GM12878 (cell line): Measurements from ENCODE around the gene ART4. TPM values are rescaled to one million over a fixed set of nuclear protein-coding genes. Genes with fewer than 3 reads are reported as not detected.

Experiments
- ATAC-seq: fragments of 200-7000 bp; cut with Tn5 transposase; 3 replicates; pipeline ENCODE4 v1.9.1; 2020; ENCODE audit warnings: mild to moderate bottlenecking, moderate library complexity
- BruUV-seq: library from RNA; stranded (reverse); fragments of 400-500 nt; replicated peaks from 2 replicates; lab custom pipeline; 2021; lab: Mats Ljungman, UMichigan
- CTCF ChIA-PET: fragments of 300-600 bp; sonication (Branson Sonifier 250); formaldehyde crosslinking; extraction: SDS; loops from one replicate; lab custom pipeline; 2021; ENCODE audit warnings: inconsistent platforms; lab: Yijun Ruan, JAX
- POLR2A ChIA-PET: fragments of 350-600 bp; formaldehyde crosslinking; extraction: SDS; loops from one replicate; lab custom pipeline; 2021; ENCODE audit warnings: inconsistent platforms; lab: Charles Lee
- RAD21 ChIA-PET: fragments of 300-600 bp; sonication (Branson Sonifier 250); formaldehyde crosslinking; loops from one replicate; lab custom pipeline; 2023; ENCODE audit warnings: antibody characterized with exemption; ENCODE audit not compliant: unreplicated experiment; lab: Charles Lee
- SMC1A ChIA-PET: fragments of 300-600 bp; sonication (Branson Sonifier 250); formaldehyde crosslinking; loops from one replicate; lab custom pipeline; 2023; ENCODE audit not compliant: unreplicated experiment, uncharacterized antibody; lab: Charles Lee
- DNase-seq: peaks from one replicate; pipeline ENCODE4 v3.0.0-alpha.2; 2011; ENCODE audit warnings: low read depth, low spot score
- FAIRE-seq: peaks from 3 replicates; lab custom pipeline; 2011; peaks lifted over from hg19 to GRCh38; lab: Jason Lieb, UNC
- H2AFZ ChIP-seq: 2 replicates; pipeline ENCODE4 v1.6.0; 2011; ENCODE audit warnings: low read depth, low read length, control low read depth; ENCODE audit not compliant: control insufficient read depth
- H3K27ac ChIP-seq: 2 replicates; pipeline ENCODE4 v1.5.1; 2011; ENCODE audit warnings: control low read depth; ENCODE audit not compliant: control insufficient read depth, insufficient read depth
- H3K27me3 ChIP-seq, 2 experiments: replicated peaks in 1 of 2; 2 replicates each; pipeline versions ENCODE4 v1.6.0 to v1.6.1; 2011; ENCODE audit warnings: low read length in 1 of 2; ENCODE audit not compliant: control insufficient read depth in 2 of 2, insufficient read depth in 2 of 2
- H3K36me3 ChIP-seq, 2 experiments: 2 replicates each; pipeline ENCODE4 v1.5.1; 2011; ENCODE audit warnings: low read length in 1 of 2; ENCODE audit not compliant: control insufficient read depth in 2 of 2, insufficient read depth in 2 of 2
- H3K4me1 ChIP-seq: 2 replicates; pipeline ENCODE4 v1.6.1; 2011; ENCODE audit warnings: mild to moderate bottlenecking, low read length, moderate library complexity, mixed read lengths; ENCODE audit not compliant: control insufficient read depth, insufficient read depth
- H3K4me2 ChIP-seq: 2 replicates; pipeline ENCODE4 v1.6.0; 2011; ENCODE audit warnings: control low read depth; ENCODE audit not compliant: control insufficient read depth, insufficient read depth
- H3K4me3 ChIP-seq: fragments of 200-600 bp; sonication (generic); 2 replicates; pipeline ENCODE4 v1.5.1; 2016
- H3K79me2 ChIP-seq: 2 replicates; pipeline ENCODE4 v1.6.0; 2011; ENCODE audit warnings: low read length; ENCODE audit not compliant: control insufficient read depth, insufficient read depth
- H3K9ac ChIP-seq: 2 replicates; pipeline ENCODE4 v1.8.0; 2011; ENCODE audit warnings: low read length, control low read depth, mixed read lengths; ENCODE audit not compliant: control insufficient read depth, insufficient read depth
- H3K9me3 ChIP-seq: replicated peaks from 3 replicates; pipeline ENCODE4 v1.5.1; 2011; ENCODE audit warnings: mild to moderate bottlenecking, low read length; ENCODE audit not compliant: control insufficient read depth, insufficient read depth
- H4K20me1 ChIP-seq: 2 replicates; pipeline ENCODE4 v1.6.0; 2011; ENCODE audit not compliant: control insufficient read depth, insufficient read depth
- ATF7 ChIP-seq: fragments of 450-650 bp; IDR thresholded peaks from 2 replicates; pipeline ENCODE4 v1.6.1; 2016; ENCODE audit warnings: low read depth, mild to moderate bottlenecking
- CREB1 ChIP-seq: IDR thresholded peaks from 2 replicates; pipeline ENCODE4 v1.6.1; 2012; ENCODE audit warnings: low read depth, mild to moderate bottlenecking, inconsistent platforms
- CREM ChIP-seq: IDR thresholded peaks from 2 replicates; pipeline ENCODE4 v1.6.1; 2014; ENCODE audit warnings: antibody characterized with exemption, low read depth
- DPF2 ChIP-seq: fragments of 450-650 bp; IDR thresholded peaks from 2 replicates; pipeline ENCODE4 v1.6.1; 2017; ENCODE audit warnings: mild to moderate bottlenecking
- EED ChIP-seq: sonication (generic); IDR thresholded peaks from 2 replicates; pipeline ENCODE4 v1.6.1; 2016; ENCODE audit warnings: antibody characterized with exemption, low read depth
- EP300 ChIP-seq, 2 experiments: fragments of 150-350 bp in 1 of 2; IDR thresholded peaks; 2 replicates each; pipeline ENCODE4 v1.6.1; 2011 to 2012; ENCODE audit warnings: low read depth in 2 of 2, low read length in 2 of 2, borderline replicate concordance in 1 of 2, improper control_type of control experiment in 1 of 2, inconsistent platforms in 1 of 2; ENCODE audit not compliant: control insufficient read depth in 1 of 2
- GABPA ChIP-seq: IDR thresholded peaks from 2 replicates; pipeline ENCODE4 v1.6.1; 2014; ENCODE audit warnings: antibody characterized with exemption, low read depth, mild to moderate bottlenecking, inconsistent platforms
- IRF4 ChIP-seq: IDR thresholded peaks from 2 replicates; pipeline ENCODE4 v1.6.1; 2011; ENCODE audit warnings: low read depth, low read length
- NFIC ChIP-seq: IDR thresholded peaks from 2 replicates; pipeline ENCODE4 v1.6.1; 2012; ENCODE audit warnings: low read depth, mild to moderate bottlenecking, inconsistent platforms, low read length, moderate library complexity
- NFYA ChIP-seq: IDR thresholded peaks from 2 replicates; pipeline ENCODE4 v1.6.1; 2011; ENCODE audit warnings: low read depth, mild to moderate bottlenecking, low read length, improper control_type of control experiment, borderline replicate concordance
- RELB ChIP-seq: fragments of 450-650 bp; IDR thresholded peaks from 2 replicates; pipeline ENCODE4 v1.6.1; 2017; ENCODE audit warnings: low read depth, mild to moderate bottlenecking, moderate library complexity
- SUPT20H ChIP-seq: IDR thresholded peaks from 2 replicates; pipeline ENCODE4 v1.6.1; 2011; ENCODE audit warnings: low read depth, mild to moderate bottlenecking, low read length, moderate library complexity, borderline replicate concordance; ENCODE audit not compliant: control insufficient read depth
- TARDBP ChIP-seq: IDR thresholded peaks from 2 replicates; pipeline ENCODE4 v1.6.1; 2016; ENCODE audit warnings: borderline replicate concordance
- TCF12 ChIP-seq: IDR thresholded peaks from 2 replicates; pipeline ENCODE4 v1.6.1; 2011; ENCODE audit warnings: low read depth, mild to moderate bottlenecking, low read length
- WGBS: methylation state at CpG from one replicate; pipeline ENCODE4 v1.1.6; 2016; ENCODE audit warnings: low lambda C conversion rate; ENCODE audit not compliant: insufficient replicate concordance, insufficient coverage; ENCODE audit errors: missing lambda C conversion rate; 5-methylcytosine and 5-hydroxymethylcytosine counted together
- in situ Hi-C: fragments of 300-500 bp; cut with MboI; formaldehyde crosslinking; loops from 9 replicates; pipeline ENCODE4 v1.14.3; 2018; ENCODE audit warnings: mixed read lengths
- intact Hi-C: fragments of 100-400 bp; cut with micrococcal nuclease; formaldehyde crosslinking; loops from one replicate; pipeline ENCODE4 v1.14.2; 2022; ENCODE audit not compliant: unreplicated experiment
- polyA plus RNA-seq, 11 experiments: library from polyadenylated mRNA; depleted of rRNA in 4 of 11; unstranded in 6 of 11; stranded (reverse) in 5 of 11; fragments of >200 nt; fragmentation: Nextera tagmentation in 4 of 11; fragmentation: Illumina TruSeq in 1 of 11; extraction: Ambion mirVana in 4 of 11; extraction: Trizol in 1 of 11; gene quantifications; 1 replicate in 1 of 11; 2 replicates in 10 of 11; pipeline versions ENCODE4 v1.2.1 to v1.2.3, GENCODE V29; 2011 to 2016; ENCODE audit warnings: inconsistent platforms in 2 of 11, missing spikeins in 2 of 11, low read depth in 1 of 11
- total RNA-seq, 4 experiments: library from RNA; depleted of rRNA in 3 of 4; stranded (reverse); fragments of >200 nt in 3 of 4; fragmentation: Illumina TruSeq in 1 of 4; extraction: Trizol in 1 of 4; gene quantifications; 2 replicates each; pipeline versions ENCODE4 v1.2.1 to v1.2.3, GENCODE V29; 2013 to 2021

ART4 gene
- total and polyA plus RNA-seq, 10 of the 15 experiments (the other 5 are each of a cell fraction or from before 2014, with no cell fraction given) = 0.02 TPM; not detected in 9

GRCh38 chr12:14802247-14802646, 41.1 kb downstream of the ART4 start:
- intact Hi-C loops = loop anchor here (2.0 kb wide), 1 partner anchor 27 kb away; a partner anchor contains a TSS
- TF ChIP-seq SUPT20H (no peak), TCF12 (peak; percentile 52; the same call in 1 of the 2 replicates)
- WGBS = 67% methylated on average over 4 of the region's 4 CpGs
- FAIRE-seq = peak; percentile 13
- H3K36me3 ChIP-seq = peaks cover 5 to 7% of the 10 kb centered on the region in 2 experiments; a peak in 3 of 4 replicates
- peak overlapping the region; percentile 8; the same call in 1 of the 2 replicates for H3K27ac ChIP-seq
- H3K79me2 ChIP-seq = peaks cover 52% of the 10 kb centered on the region
- H3K4me2 ChIP-seq = peak overlapping the region; percentile 89
- in situ Hi-C loops = no loop called here
- H3K4me3 ChIP-seq = peak overlapping the region; percentile 98
- H3K9ac ChIP-seq = peak overlapping the region; percentile 82
- SMC1A ChIA-PET = interaction anchor here (0.7 to 7.2 kb wide), 14 partner anchors 9 to 194 kb away, joined by 3 to 52 read pairs (median 4); a partner anchor contains a TSS
- ATAC-seq = no peak
- H4K20me1 ChIP-seq = no peaks in the 10 kb centered on the region
- CTCF ChIA-PET = interaction anchor here (0.6 to 5.5 kb wide), 10 partner anchors 9 to 84 kb away, joined by 3 to 38 read pairs (median 4); a partner anchor contains a TSS
- H3K4me1 ChIP-seq = peaks cover 3% of the 10 kb centered on the region; the same call in 1 of the 2 replicates
- no peaks in the 10 kb centered on the region for H3K27me3 ChIP-seq
- no peak overlapping the region for H2AFZ ChIP-seq
- H3K9me3 ChIP-seq = no peaks in the 10 kb centered on the region
- RAD21 ChIA-PET = interaction anchor here (0.8 to 7.4 kb wide), 6 partner anchors 13 to 160 kb away, joined by 3 to 89 read pairs (median 6); partner anchors contain the start of gene ARHGDIB
- BruUV-seq = no TSS peak
- DNase-seq = no peak
- POLR2A ChIA-PET = interaction anchor here (1.0 to 4.6 kb wide), 7 partner anchors 9 to 150 kb away, joined by 3 to 41 read pairs (median 7); a partner anchor contains a TSS

- ChIA-PET POLR2A (interaction anchor here (1.2 kb wide), 1 partner anchor 8 kb away, joined by 4 read pairs; the partner anchor contains the start of genes C12orf60 and WBP11), CTCF (interaction anchor here (1.2 to 1.6 kb wide), 3 partner anchors 10 to 18 kb away, joined by 3 to 4 read pairs (median 4); no protein-coding TSS in a partner anchor), RAD21 (interaction anchor here (1.2 to 1.5 kb wide), 2 partner anchors 9 to 19 kb away, joined by 4 to 6 read pairs; no protein-coding TSS in a partner anchor), SMC1A (interaction anchor here (0.7 to 0.9 kb wide), 2 partner anchors 11 to 16 kb away, joined by 3 read pairs; no protein-coding TSS in a partner anchor)
- H3K9me3 ChIP-seq = no peaks in the 10 kb centered on the region
- H3K4me1 ChIP-seq = no peaks in the 10 kb centered on the region
- WGBS = 34% methylated on average over 4 of the region's 4 CpGs
- no peak overlapping the region for H3K27ac ChIP-seq
- FAIRE-seq (no peak), ATAC-seq (peak; percentile 65), DNase-seq (no peak)
- H3K79me2 ChIP-seq = peaks cover 10% of the 10 kb centered on the region
- H3K4me3 ChIP-seq = no peak overlapping the region
- no peak overlapping the region for H3K4me2 ChIP-seq
- H2AFZ ChIP-seq = no peak overlapping the region
- H4K20me1 ChIP-seq = no peaks in the 10 kb centered on the region
- peaks cover 5 to 41% of the 10 kb centered on the region in 2 experiments for H3K36me3 ChIP-seq
- H3K9ac ChIP-seq = no peak overlapping the region
- in situ Hi-C loops (loop anchor here (25.0 kb wide), 2 partner anchors 1092 to 1983 kb away; partner anchors contain the start of genes DDX47 and STRAP), intact Hi-C loops (no loop called here)
- no TSS peak for BruUV-seq
- H3K27me3 ChIP-seq = no peaks in the 10 kb centered on the region
- TF ChIP-seq CREB1 (peak; percentile 77; the same call in 1 of the 2 replicates), NFIC (peak; percentile 41; the same call in 1 of the 2 replicates), GABPA (0 out of 2 replicates have a peak, but pooled peaks have one; percentile 30), TARDBP (no peak), DPF2 (no peak), EED (peak; percentile 35; the same call in 1 of the 2 replicates), RELB (0 out of 2 replicates have a peak, but pooled peaks have one; percentile 19), NFYA (no peak), EP300 (IDR thresholded peaks at IDR 0.05; ENCODE audit: borderline replicate concordance in 1 of 2, control insufficient read depth in 1 of 2, low read depth in 2 of 2, low read length in 2 of 2) (peak in 1 of 2 experiments; percentile 20; a peak in 1 of 4 replicates), ATF7 (0 out of 2 replicates have a peak, but pooled peaks have one; percentile 35), CREM (peak; percentile 66; the same call in 1 of the 2 replicates), IRF4 (no peak)
Measured at GRCh38 chr12:14795028-14795448, 48.3 kb downstream of the ART4 start.
